Peyer's patch (tissue), 4 donors: ENCODE data around the gene PLPP4. TPM values are rescaled to one million over a fixed set of nuclear protein-coding genes. Genes with fewer than 3 reads are reported as not detected.

Experiments used
- DNase-seq, 3 donors: peaks; one replicate each; pipeline ENCODE4 v3.0.0-alpha.2; 2017 to 2019
- H3K27ac ChIP-seq, 4 donors: fragments of 200-600 bp; sonication (generic); one replicate each; pipeline ENCODE4 v1.5.1; 2016 to 2019
- H3K27me3 ChIP-seq, 2 donors: fragments of 200-600 bp; sonication (generic); one replicate each; pipeline ENCODE4 v1.5.1; 2019
- H3K36me3 ChIP-seq, 3 donors: fragments of 200-600 bp; sonication (generic); one replicate each; pipeline ENCODE4 v1.5.1; 2016 to 2019
- H3K4me1 ChIP-seq, 4 donors: fragments of 200-600 bp; sonication (generic); one replicate each; pipeline ENCODE4 v1.5.1; 2016 to 2019
- H3K4me3 ChIP-seq, 4 donors: fragments of 200-600 bp; sonication (generic); 1 replicate in 3 of 4; 2 replicates in 1 of 4; pipeline ENCODE4 v1.5.1; 2016 to 2019; ENCODE audit warnings: mild to moderate bottlenecking in 1 of 4
- H3K9me3 ChIP-seq, 4 donors: fragments of 200-600 bp; sonication (generic); one replicate each; pipeline ENCODE4 v1.5.1; 2016 to 2019; ENCODE audit warnings: mild to moderate bottlenecking in 1 of 4
- CTCF ChIP-seq, 6 experiments: fragments of 450-650 bp in 4 of 6; fragments of 200-600 bp in 2 of 6; sonication (generic) in 1 of 6; IDR thresholded peaks; one replicate each; pipeline ENCODE4 v1.5.1; 2017 to 2019; ENCODE audit warnings: antibody characterized with exemption in 6 of 6, mild to moderate bottlenecking in 3 of 6, moderate library complexity in 1 of 6
- POLR2A ChIP-seq, 2 donors: fragments of 450-650 bp; IDR thresholded peaks; one replicate each; pipeline ENCODE4 v1.5.1; 2017; ENCODE audit warnings: antibody characterized with exemption in 2 of 2, mild to moderate bottlenecking in 2 of 2, moderate library complexity in 2 of 2
- total RNA-seq, 4 donors: library from RNA; depleted of rRNA; stranded (reverse); fragments of >200 nt; gene quantifications; one replicate each; pipeline ENCODE4 v1.1.0, GENCODE V29; 2016

Gene PLPP4
- total RNA-seq, 4 donors from 2014 or later = 1.3 TPM; not detected in 3

GRCh38 chr10:120570418-120570817, 113.4 kb downstream of the PLPP4 start:
- TF ChIP-seq POLR2A (IDR thresholded peaks at IDR 0.05) = no peak
- TF ChIP-seq CTCF (IDR thresholded peaks at IDR 0.05) = no peak
- DNase-seq = no peak
- no peak overlapping the region for H3K27ac ChIP-seq
- H3K9me3 ChIP-seq = no peaks in the 10 kb centered on the region
- H3K27me3 ChIP-seq = no peaks in the 10 kb centered on the region
- no peaks in the 10 kb centered on the region for H3K4me1 ChIP-seq
- H3K4me3 ChIP-seq = no peak overlapping the region
- no peaks in the 10 kb centered on the region for H3K36me3 ChIP-seq

GRCh38 chr10:120571266-120571665, 114.2 kb downstream of the PLPP4 start:
- Histone ChIP-seq H3K27me3 (no peaks in the 10 kb centered on the region), H3K36me3 (no peaks in the 10 kb centered on the region), H3K4me3 (no peak overlapping the region), H3K4me1 (no peaks in the 10 kb centered on the region), H3K9me3 (no peaks in the 10 kb centered on the region), H3K27ac (no peak overlapping the region)
- no peak for TF ChIP-seq POLR2A (IDR thresholded peaks at IDR 0.05)
- TF ChIP-seq CTCF (IDR thresholded peaks at IDR 0.05) = no peak
- no peak for DNase-seq

GRCh38 chr10:120572307-120572706, 115.3 kb downstream of the PLPP4 start:
- no peaks in the 10 kb centered on the region for H3K9me3 ChIP-seq
- TF ChIP-seq POLR2A (IDR thresholded peaks at IDR 0.05) = no peak
- no peak for TF ChIP-seq CTCF (IDR thresholded peaks at IDR 0.05)
- H3K27me3 ChIP-seq = no peaks in the 10 kb centered on the region
- no peak overlapping the region for H3K4me3 ChIP-seq
- no peak for DNase-seq
- no peaks in the 10 kb centered on the region for H3K4me1 ChIP-seq
- H3K36me3 ChIP-seq = no peaks in the 10 kb centered on the region
- H3K27ac ChIP-seq = no peak overlapping the region

- H3K27me3 ChIP-seq = no peaks in the 10 kb centered on the region
- H3K4me3 ChIP-seq = no peak overlapping the region
- DNase-seq = no peak
- no peaks in the 10 kb centered on the region for H3K4me1 ChIP-seq
- H3K36me3 ChIP-seq = no peaks in the 10 kb centered on the region
- H3K27ac ChIP-seq = no peak overlapping the region
- no peaks in the 10 kb centered on the region for H3K9me3 ChIP-seq
- TF ChIP-seq POLR2A (IDR thresholded peaks at IDR 0.05) (no peak), CTCF (IDR thresholded peaks at IDR 0.05) (no peak)
Observed at GRCh38 chr10:120573355-120573754, 116.3 kb downstream of the PLPP4 start.

GRCh38 chr10:120574981-120575380, 118.0 kb downstream of the PLPP4 start:
- Histone ChIP-seq H3K4me1 (no peaks in the 10 kb centered on the region), H3K36me3 (no peaks in the 10 kb centered on the region), H3K4me3 (no peak overlapping the region), H3K9me3 (no peaks in the 10 kb centered on the region), H3K27ac (no peak overlapping the region), H3K27me3 (no peaks in the 10 kb centered on the region)
- no peak for DNase-seq
- TF ChIP-seq CTCF (IDR thresholded peaks at IDR 0.05) (no peak), POLR2A (IDR thresholded peaks at IDR 0.05) (no peak)

- Histone ChIP-seq H3K4me3 (no peak overlapping the region), H3K27ac (no peak overlapping the region), H3K27me3 (no peaks in the 10 kb centered on the region), H3K9me3 (no peaks in the 10 kb centered on the region), H3K4me1 (no peaks in the 10 kb centered on the region), H3K36me3 (no peaks in the 10 kb centered on the region)
- DNase-seq = no peak
- TF ChIP-seq CTCF (IDR thresholded peaks at IDR 0.05) (no peak), POLR2A (IDR thresholded peaks at IDR 0.05) (no peak)
Observed at GRCh38 chr10:120575411-120575810, 118.4 kb downstream of the PLPP4 start.
